Neural cell (in vitro differentiated cells): ENCODE results near the gene SNAI1.

Source experiments
- CTCF ChIP-seq: fragments of 450-650 bp; IDR thresholded peaks from 2 replicates; pipeline ENCODE4 v1.5.1; 2014; ENCODE audit warnings: antibody characterized with exemption, mild to moderate bottlenecking, moderate library complexity; ENCODE audit not compliant: poor library complexity, severe bottlenecking
- EP300 ChIP-seq: fragments of 450-650 bp; conservative IDR thresholded peaks from 2 replicates; pipeline ENCODE4 v1.6.1; 2014; ENCODE audit warnings: antibody characterized with exemption, mild to moderate bottlenecking, moderate library complexity; ENCODE audit not compliant: poor library complexity, severe bottlenecking
- EZH2 ChIP-seq: fragments of 200-600, 300-800 bp; shearing (Covaris generic), sonication (generic); IDR thresholded peaks from 2 replicates; pipeline ENCODE4 v1.6.1; 2014; ENCODE audit warnings: antibody characterized with exemption, low read length, borderline replicate concordance, mild to moderate bottlenecking; ENCODE audit not compliant: insufficient read depth, poor library complexity, severe bottlenecking
- POLR2AphosphoS5 ChIP-seq: IDR thresholded peaks from 2 replicates; pipeline ENCODE4 v1.6.1; 2012
- RAD21 ChIP-seq: fragments of 450-650 bp; conservative IDR thresholded peaks from 2 replicates; pipeline ENCODE4 v1.6.1; 2014; ENCODE audit warnings: antibody characterized with exemption, mild to moderate bottlenecking, moderate library complexity
- SMC3 ChIP-seq: fragments of 450-650 bp; conservative IDR thresholded peaks from 2 replicates; pipeline ENCODE4 v1.6.1; 2014; ENCODE audit warnings: antibody characterized with exemption, mild to moderate bottlenecking, moderate library complexity; ENCODE audit not compliant: poor library complexity
- TAF1 ChIP-seq: IDR thresholded peaks from 2 replicates; pipeline ENCODE4 v1.6.1; 2012; ENCODE audit warnings: low read depth

GRCh38 chr20:50017576-50018248 is 34.9 kb downstream of the SNAI1 start:
- TF ChIP-seq CTCF (no peak), RAD21 (no peak), POLR2AphosphoS5 (no peak), EZH2 (no peak), TAF1 (no peak), EP300 (no peak), SMC3 (no peak)
